Measurements from ENCODE around the gene ATP6V1G2. TPM values are rescaled to one million over a fixed set of nuclear protein-coding genes. Genes with fewer than 3 reads are reported as not detected.
A peak's percentile ranks its signal among the peaks of the same experiment; 100 is the strongest.

Gene ATP6V1G2
- total and polyA plus RNA-seq, 2 of the 8 experiments (the other 6 are each of a cell fraction or from before 2014, with no cell fraction given) = 3.0 to 5.7 TPM

DNA sequence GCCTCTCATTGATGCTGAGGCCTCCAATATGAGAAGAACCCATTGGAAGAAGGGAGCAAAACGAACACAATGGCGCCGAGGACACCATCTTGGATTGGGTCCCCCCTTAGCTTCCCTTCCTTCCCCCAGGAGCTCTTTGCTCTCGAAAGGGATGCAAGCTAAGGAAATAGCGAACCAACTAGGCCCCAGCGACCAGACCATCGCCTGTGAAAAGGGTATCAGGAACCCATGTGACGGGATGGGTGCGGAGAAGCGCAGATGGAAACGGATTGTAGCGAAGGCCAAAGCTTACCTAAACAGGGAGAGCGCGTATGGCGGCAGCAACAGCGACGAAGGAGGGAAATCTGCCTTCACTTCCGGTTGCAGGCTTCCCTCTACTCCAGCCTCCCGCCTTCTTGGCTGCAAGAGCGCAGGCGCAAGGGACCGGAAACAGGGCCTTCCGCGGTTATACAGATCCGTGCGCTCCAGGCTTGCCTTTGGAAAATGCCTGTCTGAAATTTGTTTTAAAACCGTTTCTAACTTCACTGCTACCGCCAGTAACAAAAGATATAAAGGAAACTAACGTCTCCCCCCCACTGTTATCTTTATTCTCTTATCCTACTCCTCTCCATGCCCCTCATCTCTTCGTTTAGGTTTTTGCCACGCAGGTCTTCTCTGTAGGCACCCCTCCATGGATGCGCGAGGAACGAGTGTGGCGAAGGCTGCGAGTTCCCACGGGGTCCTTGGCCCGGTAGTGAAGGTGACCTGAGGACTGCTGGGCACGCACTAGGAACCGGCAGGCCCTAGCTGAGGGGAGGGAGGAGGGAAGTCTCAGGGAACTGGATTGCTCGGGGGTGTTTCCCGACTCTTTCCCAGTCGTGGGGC is 4.5 kb downstream of the ATP6V1G2 start, which contains the start of gene DDX39B (continued):
- TF ChIP-seq RAD21 (IDR thresholded peaks at IDR 0.05 in 1 of 2, conservative IDR thresholded peaks at IDR 0.05 in 1 of 2; ENCODE audit: low read depth in 2 of 2, low read length in 2 of 2) = no peak
- peak; percentile 88; the same call in 1 of the 2 replicates for TF ChIP-seq GABPA (IDR thresholded peaks at IDR 0.05; ENCODE audit: borderline replicate concordance, insufficient read depth, low read length)
- TF ChIP-seq, protein P1, sequence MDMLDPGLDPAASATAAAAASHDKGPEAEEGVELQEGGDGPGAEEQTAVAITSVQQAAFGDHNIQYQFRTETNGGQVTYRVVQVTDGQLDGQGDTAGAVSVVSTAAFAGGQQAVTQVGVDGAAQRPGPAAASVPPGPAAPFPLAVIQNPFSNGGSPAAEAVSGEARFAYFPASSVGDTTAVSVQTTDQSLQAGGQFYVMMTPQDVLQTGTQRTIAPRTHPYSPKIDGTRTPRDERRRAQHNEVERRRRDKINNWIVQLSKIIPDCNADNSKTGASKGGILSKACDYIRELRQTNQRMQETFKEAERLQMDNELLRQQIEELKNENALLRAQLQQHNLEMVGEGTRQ (IDR thresholded peaks at IDR 0.05; ENCODE audit: low read length) = no peak
- TF ChIP-seq TBP (IDR thresholded peaks at IDR 0.05; ENCODE audit: low read depth, low read length) = peak; percentile 97
- TF ChIP-seq CTCF (IDR thresholded peaks at IDR 0.05; ENCODE audit: control extremely low read depth in 1 of 3, insufficient read depth in 1 of 3, low read depth in 1 of 3, low read length in 3 of 3) = no peak
- no peak for TF ChIP-seq CTBP2 (IDR thresholded peaks at IDR 0.05; ENCODE audit: borderline replicate concordance, insufficient read depth, insufficient read length, low read length)
- TF ChIP-seq, protein P2, sequence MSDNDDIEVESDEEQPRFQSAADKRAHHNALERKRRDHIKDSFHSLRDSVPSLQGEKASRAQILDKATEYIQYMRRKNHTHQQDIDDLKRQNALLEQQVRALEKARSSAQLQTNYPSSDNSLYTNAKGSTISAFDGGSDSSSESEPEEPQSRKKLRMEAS (IDR thresholded peaks at IDR 0.05) = peak; percentile 79
- TF ChIP-seq GTF2F1 (IDR thresholded peaks at IDR 0.05; ENCODE audit: borderline replicate concordance, low read depth, low read length) = peak; percentile 88
- TF ChIP-seq HDAC6 (IDR thresholded peaks at IDR 0.05; ENCODE audit: low read depth, low read length) = no peak
- peak; percentile 21; the same call in 1 of the 2 replicates for TF ChIP-seq CEBPB (IDR thresholded peaks at IDR 0.05; ENCODE audit: low read depth, low read length)
- TF ChIP-seq, protein P3, sequence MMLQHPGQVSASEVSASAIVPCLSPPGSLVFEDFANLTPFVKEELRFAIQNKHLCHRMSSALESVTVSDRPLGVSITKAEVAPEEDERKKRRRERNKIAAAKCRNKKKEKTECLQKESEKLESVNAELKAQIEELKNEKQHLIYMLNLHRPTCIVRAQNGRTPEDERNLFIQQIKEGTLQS (IDR thresholded peaks at IDR 0.05; ENCODE audit: insufficient read depth, low read depth, low read length) = no peak
- no peak for TF ChIP-seq KDM1A (IDR thresholded peaks at IDR 0.05; ENCODE audit: borderline replicate concordance, low read length)
- no peak for TF ChIP-seq SP2 (IDR thresholded peaks at IDR 0.05; ENCODE audit: low read length)
- TF ChIP-seq SIX5 (IDR thresholded peaks at IDR 0.05; ENCODE audit: low read depth, low read length) = no peak
- TF ChIP-seq CBX8 (IDR thresholded peaks at IDR 0.05; ENCODE audit: borderline replicate concordance, low read depth, low read length) = no peak
- TF ChIP-seq SAP30 (IDR thresholded peaks at IDR 0.05; ENCODE audit: insufficient read depth, insufficient replicate concordance, low read length) = peak; percentile 76
- 0 out of 2 replicates have a peak, but pooled peaks have one; percentile 10 for TF ChIP-seq KDM5A (IDR thresholded peaks at IDR 0.05; ENCODE audit: low read length)
- peak; percentile 68 for TF ChIP-seq PHF8 (conservative IDR thresholded peaks at IDR 0.05; ENCODE audit: low read depth, low read length)

Data from H1 (cell line).